SK-N-SH (cell line): Measurements from ENCODE around the gene RPS6KA5. TPM values are rescaled to one million over a fixed set of nuclear protein-coding genes. Genes with fewer than 3 reads are reported as not detected.

Source experiments
- CTCF ChIA-PET: fragments of 300-600, 350-600 bp; formaldehyde crosslinking; extraction: SDS; loops from one replicate; lab custom pipeline; 2021; lab: Yijun Ruan, JAX
- POLR2A ChIA-PET: fragments of 350-600 bp; sonication (Branson Sonifier 250); formaldehyde crosslinking; extraction: SDS; loops from one replicate; lab custom pipeline; 2020; ENCODE audit warnings: antibody characterized with exemption, inconsistent platforms; lab: Yijun Ruan, JAX
- DNase-seq: peaks from one replicate; pipeline ENCODE4 v3.0.0; 2012
- H2AFZ ChIP-seq: fragments of 200-600 bp; sonication (generic); 2 replicates; pipeline ENCODE4 v1.8.1; 2016; ENCODE audit warnings: antibody characterized with exemption, mild to moderate bottlenecking, low read depth
- H3F3A ChIP-seq: fragments of 200-600 bp; sonication (generic); replicated peaks from 2 replicates; pipeline ENCODE3; 2016; ENCODE audit warnings: antibody characterized with exemption, mild to moderate bottlenecking; ENCODE audit not compliant: insufficient read depth
- H3K27ac ChIP-seq, 2 experiments: fragments of 200-500 bp in 1 of 2; fragments of 200-600 bp in 1 of 2; sonication (Bioruptor generic) in 1 of 2; sonication (generic), shearing (Covaris generic) in 1 of 2; 2 replicates each; pipeline versions ENCODE4 v1.5.1 to v1.6.1; 2014 to 2016; ENCODE audit warnings: low read depth in 2 of 2, inconsistent platforms in 1 of 2, low read length in 1 of 2, mild to moderate bottlenecking in 1 of 2, mixed read lengths in 1 of 2
- H3K27me3 ChIP-seq: fragments of 200-600 bp; sonication (generic), shearing (Covaris generic); 2 replicates; pipeline ENCODE4 v1.6.1; 2016; ENCODE audit warnings: mixed run types; ENCODE audit not compliant: insufficient read depth
- H3K36me3 ChIP-seq, 2 experiments: fragments of 200-500 bp in 1 of 2; fragments of 200-600 bp in 1 of 2; sonication (Bioruptor generic) in 1 of 2; sonication (generic) in 1 of 2; replicated peaks in 1 of 2; 2 replicates each; pipeline versions ENCODE3 to v1.5.1; 2014 to 2016; ENCODE audit warnings: low read length in 1 of 2, mild to moderate bottlenecking in 1 of 2; ENCODE audit not compliant: insufficient read depth in 2 of 2, control insufficient read depth in 1 of 2
- H3K4me1 ChIP-seq, 2 experiments: fragments of 200-500 bp in 1 of 2; fragments of 200-600 bp in 1 of 2; sonication (Bioruptor generic) in 1 of 2; sonication (generic), shearing (Covaris generic) in 1 of 2; 2 replicates each; pipeline versions ENCODE4 v1.5.1 to v1.6.1; 2014 to 2016; ENCODE audit warnings: low read depth in 1 of 2, low read length in 1 of 2, mixed run types in 1 of 2; ENCODE audit not compliant: insufficient read depth in 2 of 2, control insufficient read depth in 1 of 2
- H3K4me2 ChIP-seq: fragments of 200-600 bp; sonication (generic), shearing (Covaris generic); 2 replicates; pipeline ENCODE4 v1.6.1; 2017; ENCODE audit warnings: mixed run types
- H3K4me3 ChIP-seq, 2 experiments: fragments of 200-500 bp in 1 of 2; fragments of 200-600 bp in 1 of 2; sonication (Bioruptor generic) in 1 of 2; sonication (generic), shearing (Covaris generic) in 1 of 2; 2 replicates each; pipeline versions ENCODE4 v1.5.1 to v1.8.1; 2014 to 2016; ENCODE audit warnings: low read depth in 2 of 2, inconsistent platforms in 1 of 2, low read length in 1 of 2, mild to moderate bottlenecking in 1 of 2, mixed read lengths in 1 of 2, moderate library complexity in 1 of 2
- H3K79me2 ChIP-seq: fragments of 200-600 bp; sonication (generic); 2 replicates; pipeline ENCODE4 v1.8.1; 2017; ENCODE audit warnings: mild to moderate bottlenecking; ENCODE audit not compliant: insufficient read depth
- H3K9ac ChIP-seq: fragments of 200-600 bp; sonication (generic); 2 replicates; pipeline ENCODE4 v1.6.1; 2017; ENCODE audit warnings: mixed run types
- H3K9me2 ChIP-seq: fragments of 200-600 bp; sonication (generic); 2 replicates; pipeline ENCODE4 v1.6.1; 2017; ENCODE audit warnings: mixed run types
- H3K9me3 ChIP-seq: fragments of 200-600 bp; sonication (generic); 2 replicates; pipeline ENCODE4 v1.6.1; 2017; ENCODE audit warnings: mixed run types, mild to moderate bottlenecking, moderate library complexity
- H4K20me1 ChIP-seq: fragments of 200-600 bp; sonication (generic); 2 replicates; pipeline ENCODE4 v1.6.1; 2017; ENCODE audit warnings: mild to moderate bottlenecking, mixed run types; ENCODE audit not compliant: insufficient read depth
- CHD2 ChIP-seq: fragments of 150-350 bp; IDR thresholded peaks from 2 replicates; pipeline ENCODE4 v1.6.1; 2018; ENCODE audit warnings: low read length; ENCODE audit not compliant: partially characterized antibody
- ELF1 ChIP-seq: IDR thresholded peaks from 2 replicates; pipeline ENCODE4 v1.4.0; 2012
- EP300 ChIP-seq, 2 experiments: IDR thresholded peaks; 2 replicates each; pipeline versions ENCODE4 v1.4.0 to v1.6.1; 2012; ENCODE audit warnings: borderline replicate concordance in 1 of 2, low read depth in 1 of 2, low read length in 1 of 2
- EZH2phosphoT487 ChIP-seq: fragments of 200-600 bp; sonication (generic); IDR thresholded peaks from 2 replicates; pipeline ENCODE4 v1.6.1; 2017; ENCODE audit warnings: low read depth, mixed run types, mild to moderate bottlenecking, antibody characterized with exemption, moderate library complexity, borderline replicate concordance
- FOSL2 ChIP-seq: IDR thresholded peaks from 2 replicates; pipeline ENCODE4 v1.4.0; 2012; ENCODE audit warnings: low read depth, mild to moderate bottlenecking, moderate library complexity, borderline replicate concordance
- FOXJ3 ChIP-seq: sonication (generic); formaldehyde crosslinking; IDR thresholded peaks from 2 replicates; pipeline ENCODE4 v1.5.1; 2020; ENCODE audit warnings: mild to moderate bottlenecking, missing genetic modification reagents
- FOXM1 ChIP-seq: IDR thresholded peaks from 2 replicates; pipeline ENCODE4 v1.4.0; 2012; ENCODE audit warnings: low read depth, mild to moderate bottlenecking
- GABPA ChIP-seq: IDR thresholded peaks from 2 replicates; pipeline ENCODE4 v1.4.0; 2012; ENCODE audit warnings: low read depth, mild to moderate bottlenecking
- GATA2 ChIP-seq: sonication (generic); formaldehyde crosslinking; IDR thresholded peaks from 2 replicates; pipeline ENCODE4 v1.5.0; 2020; ENCODE audit warnings: mild to moderate bottlenecking, missing genetic modification reagents
- MEF2A ChIP-seq: IDR thresholded peaks from 2 replicates; pipeline ENCODE4 v1.4.0; 2012; ENCODE audit warnings: low read depth, borderline replicate concordance
- MXI1 ChIP-seq: IDR thresholded peaks from 2 replicates; pipeline ENCODE4 v1.6.1; 2012; ENCODE audit warnings: mild to moderate bottlenecking, low read depth, low read length, improper control_type of control experiment
- NRF1 ChIP-seq: IDR thresholded peaks from 2 replicates; pipeline ENCODE4 v1.6.1; 2012; ENCODE audit warnings: low read depth, mild to moderate bottlenecking, low read length
- PBX3 ChIP-seq: IDR thresholded peaks from 2 replicates; pipeline ENCODE4; 2012
- POLR2AphosphoS5 ChIP-seq: IDR thresholded peaks from 2 replicates; pipeline ENCODE4 v1.6.1; 2012; ENCODE audit warnings: low read depth, low read length
- RAD21 ChIP-seq: IDR thresholded peaks from 2 replicates; pipeline ENCODE4 v1.6.1; 2012; ENCODE audit warnings: mild to moderate bottlenecking, low read length
- RFX5 ChIP-seq: IDR thresholded peaks from 2 replicates; pipeline ENCODE4 v1.6.1; 2012; ENCODE audit warnings: mild to moderate bottlenecking, improper control_type of control experiment, low read length
- SIN3A ChIP-seq: IDR thresholded peaks from 2 replicates; pipeline ENCODE4 v1.6.1; 2012; ENCODE audit warnings: low read depth, mild to moderate bottlenecking, low read length, moderate library complexity, borderline replicate concordance
- TAF1 ChIP-seq: IDR thresholded peaks from 2 replicates; pipeline ENCODE4 v1.6.1; 2012; ENCODE audit warnings: low read depth, mild to moderate bottlenecking, low read length, moderate library complexity, borderline replicate concordance
- TCF12 ChIP-seq: IDR thresholded peaks from 2 replicates; pipeline ENCODE4 v1.4.0; 2012
- TEAD4 ChIP-seq: IDR thresholded peaks from 2 replicates; pipeline ENCODE4 v1.4.0; 2012; ENCODE audit warnings: mild to moderate bottlenecking, borderline replicate concordance; ENCODE audit not compliant: insufficient read depth
- WGBS: methylation state at CpG from one replicate; pipeline ENCODE4 v1.1.6; 2017; ENCODE audit warnings: low lambda C conversion rate; 5-methylcytosine and 5-hydroxymethylcytosine counted together
- polyA plus RNA-seq, 3 experiments: library from polyadenylated mRNA; depleted of rRNA; stranded (reverse); fragments of >200 nt; gene quantifications; 2 replicates each; pipeline ENCODE4 v1.2.3, GENCODE V29; 2012
- TF ChIP-seq, protein P1 (sequence below): fragments of 150-350 bp; IDR thresholded peaks from 2 replicates; pipeline ENCODE4 v1.6.1; 2016; ENCODE audit warnings: mild to moderate bottlenecking, low read depth, low read length

RPS6KA5 gene
- polyA plus RNA-seq, 1 of the 3 experiments (the other 2 are of a cell fraction), result 0.67 TPM

DNA sequence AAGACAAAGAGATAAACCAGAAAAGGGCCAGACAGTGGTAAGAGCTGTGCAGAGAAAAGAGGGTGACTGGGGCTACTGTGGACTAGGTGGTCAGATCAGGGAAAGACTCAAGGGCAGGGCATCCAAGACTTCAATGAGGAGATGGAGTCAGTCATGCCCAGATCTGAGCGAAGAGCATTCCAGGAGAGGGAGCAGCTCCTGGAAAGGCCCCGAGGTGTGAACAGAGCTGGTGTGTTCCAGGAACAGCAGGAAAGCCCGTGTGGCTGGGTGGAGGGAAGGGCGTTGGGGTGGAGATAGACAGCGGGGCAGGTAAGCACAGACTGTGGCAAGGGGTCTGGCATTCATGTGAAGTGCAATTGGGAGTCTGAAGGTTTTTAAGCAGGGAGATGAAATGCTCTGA lies 261.0 kb downstream of the RPS6KA5 start:
- Histone ChIP-seq H3K9ac (no peak overlapping the region), H3K4me1 (peaks cover 15 to 29% of the 10 kb centered on the region in 2 experiments)

GRCh38 chr14:90797919-90798318 lies 262.5 kb downstream of the RPS6KA5 start:
- TF ChIP-seq FOXM1, result no peak
- TF ChIP-seq EP300 (IDR thresholded peaks at IDR 0.05; ENCODE audit: borderline replicate concordance in 1 of 2, low read depth in 1 of 2, low read length in 1 of 2), result no peak
- TF ChIP-seq SIN3A, result no peak
- no peak for TF ChIP-seq FOXJ3
- no peak for TF ChIP-seq TCF12
- no peak for TF ChIP-seq RFX5
- TF ChIP-seq EZH2phosphoT487, result no peak
- TF ChIP-seq MEF2A, result no peak
- TF ChIP-seq TEAD4, result no peak
- no peak for TF ChIP-seq GATA2
- no peak for TF ChIP-seq NRF1
- TF ChIP-seq RAD21, result no peak
- TF ChIP-seq ELF1, result no peak
- TF ChIP-seq, protein P1, sequence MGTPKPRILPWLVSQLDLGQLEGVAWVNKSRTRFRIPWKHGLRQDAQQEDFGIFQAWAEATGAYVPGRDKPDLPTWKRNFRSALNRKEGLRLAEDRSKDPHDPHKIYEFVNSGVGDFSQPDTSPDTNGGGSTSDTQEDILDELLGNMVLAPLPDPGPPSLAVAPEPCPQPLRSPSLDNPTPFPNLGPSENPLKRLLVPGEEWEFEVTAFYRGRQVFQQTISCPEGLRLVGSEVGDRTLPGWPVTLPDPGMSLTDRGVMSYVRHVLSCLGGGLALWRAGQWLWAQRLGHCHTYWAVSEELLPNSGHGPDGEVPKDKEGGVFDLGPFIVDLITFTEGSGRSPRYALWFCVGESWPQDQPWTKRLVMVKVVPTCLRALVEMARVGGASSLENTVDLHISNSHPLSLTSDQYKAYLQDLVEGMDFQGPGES, result no peak
- no peak for TF ChIP-seq MXI1
- TF ChIP-seq FOSL2, result no peak
- TF ChIP-seq TAF1, result no peak
- TF ChIP-seq CHD2, result no peak
- no peak for TF ChIP-seq GABPA
- TF ChIP-seq PBX3, result no peak
- H3K9ac ChIP-seq, result no peak overlapping the region
- ChIA-PET CTCF (interaction anchor here (1.2 to 2.6 kb wide), 2 partner anchors 18 to 19 kb away, joined by 4 to 10 read pairs; partner anchors contain the start of gene TTC7B), POLR2A (no interaction called here)
- H2AFZ ChIP-seq, result no peak overlapping the region
- DNase-seq, result no peak
- H3K9me3 ChIP-seq, result no peaks in the 10 kb centered on the region
- no peaks in the 10 kb centered on the region for H3K36me3 ChIP-seq
- no peaks in the 10 kb centered on the region for H3K9me2 ChIP-seq
- H3K79me2 ChIP-seq, result peaks cover 60% of the 10 kb centered on the region; the same call in 1 of the 2 replicates
- no peaks in the 10 kb centered on the region for H4K20me1 ChIP-seq
- no peak overlapping the region for H3K27ac ChIP-seq
- H3K4me1 ChIP-seq, result peaks cover 15 to 19% of the 10 kb centered on the region in 2 experiments
- 94% methylated on average over 13 of the region's 13 CpGs for WGBS
- peaks cover 14% of the 10 kb centered on the region for H3F3A ChIP-seq
- H3K27me3 ChIP-seq, result no peaks in the 10 kb centered on the region
- no peak overlapping the region for H3K4me2 ChIP-seq
- no peak overlapping the region for H3K4me3 ChIP-seq

More for the DNA sequence above, 261.0 kb downstream of the RPS6KA5 start:
- H3K4me2 ChIP-seq, result no peak overlapping the region
- ChIA-PET POLR2A (no interaction called here), CTCF (interaction anchor here (1.1 to 1.2 kb wide), 2 partner anchors 17 to 41 kb away, joined by 4 read pairs; partner anchors contain the start of gene TTC7B)
- H3K36me3 ChIP-seq, result no peaks in the 10 kb centered on the region
- H3K27me3 ChIP-seq, result no peaks in the 10 kb centered on the region
- peaks cover 57% of the 10 kb centered on the region; the same call in 1 of the 2 replicates for H3K79me2 ChIP-seq
- TF ChIP-seq GATA2 (no peak), FOXJ3 (no peak), NRF1 (no peak), POLR2AphosphoS5 (no peak)
- no peak for DNase-seq
- H3K9me3 ChIP-seq, result no peaks in the 10 kb centered on the region
- H3K9me2 ChIP-seq, result no peaks in the 10 kb centered on the region
- 89% methylated on average over 5 of the region's 5 CpGs for WGBS
- H3F3A ChIP-seq, result peaks cover 14% of the 10 kb centered on the region
- H3K27ac ChIP-seq, result no peak overlapping the region
- H2AFZ ChIP-seq, result no peak overlapping the region
- H3K4me3 ChIP-seq, result no peak overlapping the region
- H4K20me1 ChIP-seq, result no peaks in the 10 kb centered on the region
